SK-N-SH (cell line): ENCODE data around the gene CNIH3. TPM values are rescaled to one million over a fixed set of nuclear protein-coding genes. Genes with fewer than 3 reads are reported as not detected.

ENCODE experiments used
- CTCF ChIA-PET: fragments of 300-600, 350-600 bp; formaldehyde crosslinking; extraction: SDS; loops from one replicate; lab custom pipeline; 2021; lab: Yijun Ruan, JAX
- POLR2A ChIA-PET: fragments of 350-600 bp; sonication (Branson Sonifier 250); formaldehyde crosslinking; extraction: SDS; loops from one replicate; lab custom pipeline; 2020; ENCODE audit warnings: antibody characterized with exemption, inconsistent platforms; lab: Yijun Ruan, JAX
- DNase-seq: peaks from one replicate; pipeline ENCODE4 v3.0.0; 2012
- H2AFZ ChIP-seq: fragments of 200-600 bp; sonication (generic); 2 replicates; pipeline ENCODE4 v1.8.1; 2016; ENCODE audit warnings: antibody characterized with exemption, mild to moderate bottlenecking, low read depth
- H3F3A ChIP-seq: fragments of 200-600 bp; sonication (generic); replicated peaks from 2 replicates; pipeline ENCODE3; 2016; ENCODE audit warnings: antibody characterized with exemption, mild to moderate bottlenecking; ENCODE audit not compliant: insufficient read depth
- H3K27ac ChIP-seq, 2 experiments: fragments of 200-500 bp in 1 of 2; fragments of 200-600 bp in 1 of 2; sonication (Bioruptor generic) in 1 of 2; sonication (generic), shearing (Covaris generic) in 1 of 2; 2 replicates each; pipeline versions ENCODE4 v1.5.1 to v1.6.1; 2014 to 2016; ENCODE audit warnings: low read depth in 2 of 2, inconsistent platforms in 1 of 2, low read length in 1 of 2, mild to moderate bottlenecking in 1 of 2, mixed read lengths in 1 of 2
- H3K27me3 ChIP-seq: fragments of 200-600 bp; sonication (generic), shearing (Covaris generic); 2 replicates; pipeline ENCODE4 v1.6.1; 2016; ENCODE audit warnings: mixed run types; ENCODE audit not compliant: insufficient read depth
- H3K36me3 ChIP-seq, 2 experiments: fragments of 200-500 bp in 1 of 2; fragments of 200-600 bp in 1 of 2; sonication (Bioruptor generic) in 1 of 2; sonication (generic) in 1 of 2; replicated peaks in 1 of 2; 2 replicates each; pipeline versions ENCODE3 to v1.5.1; 2014 to 2016; ENCODE audit warnings: low read length in 1 of 2, mild to moderate bottlenecking in 1 of 2; ENCODE audit not compliant: insufficient read depth in 2 of 2, control insufficient read depth in 1 of 2
- H3K4me1 ChIP-seq, 2 experiments: fragments of 200-500 bp in 1 of 2; fragments of 200-600 bp in 1 of 2; sonication (Bioruptor generic) in 1 of 2; sonication (generic), shearing (Covaris generic) in 1 of 2; 2 replicates each; pipeline versions ENCODE4 v1.5.1 to v1.6.1; 2014 to 2016; ENCODE audit warnings: low read depth in 1 of 2, low read length in 1 of 2, mixed run types in 1 of 2; ENCODE audit not compliant: insufficient read depth in 2 of 2, control insufficient read depth in 1 of 2
- H3K4me2 ChIP-seq: fragments of 200-600 bp; sonication (generic), shearing (Covaris generic); 2 replicates; pipeline ENCODE4 v1.6.1; 2017; ENCODE audit warnings: mixed run types
- H3K4me3 ChIP-seq, 2 experiments: fragments of 200-500 bp in 1 of 2; fragments of 200-600 bp in 1 of 2; sonication (Bioruptor generic) in 1 of 2; sonication (generic), shearing (Covaris generic) in 1 of 2; 2 replicates each; pipeline versions ENCODE4 v1.5.1 to v1.8.1; 2014 to 2016; ENCODE audit warnings: low read depth in 2 of 2, inconsistent platforms in 1 of 2, low read length in 1 of 2, mild to moderate bottlenecking in 1 of 2, mixed read lengths in 1 of 2, moderate library complexity in 1 of 2
- H3K79me2 ChIP-seq: fragments of 200-600 bp; sonication (generic); 2 replicates; pipeline ENCODE4 v1.8.1; 2017; ENCODE audit warnings: mild to moderate bottlenecking; ENCODE audit not compliant: insufficient read depth
- H3K9ac ChIP-seq: fragments of 200-600 bp; sonication (generic); 2 replicates; pipeline ENCODE4 v1.6.1; 2017; ENCODE audit warnings: mixed run types
- H3K9me2 ChIP-seq: fragments of 200-600 bp; sonication (generic); 2 replicates; pipeline ENCODE4 v1.6.1; 2017; ENCODE audit warnings: mixed run types
- H3K9me3 ChIP-seq: fragments of 200-600 bp; sonication (generic); 2 replicates; pipeline ENCODE4 v1.6.1; 2017; ENCODE audit warnings: mixed run types, mild to moderate bottlenecking, moderate library complexity
- H4K20me1 ChIP-seq: fragments of 200-600 bp; sonication (generic); 2 replicates; pipeline ENCODE4 v1.6.1; 2017; ENCODE audit warnings: mild to moderate bottlenecking, mixed run types; ENCODE audit not compliant: insufficient read depth
- CTCF ChIP-seq: fragments of 200-600 bp; sonication (generic); IDR thresholded peaks from 2 replicates; pipeline ENCODE4 v1.6.1; 2017; ENCODE audit warnings: antibody characterized with exemption, mild to moderate bottlenecking, moderate library complexity
- GABPA ChIP-seq: IDR thresholded peaks from 2 replicates; pipeline ENCODE4 v1.4.0; 2012; ENCODE audit warnings: low read depth, mild to moderate bottlenecking
- JUND ChIP-seq: IDR thresholded peaks from 2 replicates; pipeline ENCODE4 v1.4.0; 2012
- MAX ChIP-seq: IDR thresholded peaks from 2 replicates; pipeline ENCODE4 v1.4.0; 2012; ENCODE audit warnings: low read depth
- RAD21 ChIP-seq: IDR thresholded peaks from 2 replicates; pipeline ENCODE4 v1.6.1; 2012; ENCODE audit warnings: mild to moderate bottlenecking, low read length
- RCOR1 ChIP-seq: fragments of 150-350 bp; IDR thresholded peaks from 2 replicates; pipeline ENCODE4 v1.6.1; 2017; ENCODE audit warnings: antibody characterized with exemption, low read length
- REST ChIP-seq: IDR thresholded peaks from 2 replicates; pipeline ENCODE4 v1.6.1; 2012; ENCODE audit warnings: mild to moderate bottlenecking, low read depth, low read length, moderate library complexity
- RFX5 ChIP-seq: IDR thresholded peaks from 2 replicates; pipeline ENCODE4 v1.6.1; 2012; ENCODE audit warnings: mild to moderate bottlenecking, improper control_type of control experiment, low read length
- SIN3A ChIP-seq: IDR thresholded peaks from 2 replicates; pipeline ENCODE4 v1.6.1; 2012; ENCODE audit warnings: low read depth, mild to moderate bottlenecking, low read length, moderate library complexity, borderline replicate concordance
- TAF1 ChIP-seq: IDR thresholded peaks from 2 replicates; pipeline ENCODE4 v1.6.1; 2012; ENCODE audit warnings: low read depth, mild to moderate bottlenecking, low read length, moderate library complexity, borderline replicate concordance
- TEAD4 ChIP-seq: IDR thresholded peaks from 2 replicates; pipeline ENCODE4 v1.4.0; 2012; ENCODE audit warnings: mild to moderate bottlenecking, borderline replicate concordance; ENCODE audit not compliant: insufficient read depth
- USF1 ChIP-seq: IDR thresholded peaks from 2 replicates; pipeline ENCODE4 v1.4.0; 2012; ENCODE audit warnings: low read depth, borderline replicate concordance
- WGBS: methylation state at CpG from one replicate; pipeline ENCODE4 v1.1.6; 2017; ENCODE audit warnings: low lambda C conversion rate; 5-methylcytosine and 5-hydroxymethylcytosine counted together
- polyA plus RNA-seq, 3 experiments: library from polyadenylated mRNA; depleted of rRNA; stranded (reverse); fragments of >200 nt; gene quantifications; 2 replicates each; pipeline ENCODE4 v1.2.3, GENCODE V29; 2012

The CNIH3 gene
- polyA plus RNA-seq, 1 of the 3 experiments (the other 2 are of a cell fraction): 18.8 TPM

GRCh38 chr1:224785040-224785328 lies 168.9 kb downstream of the CNIH3 start:
- no peaks in the 10 kb centered on the region for H3K79me2 ChIP-seq
- CTCF ChIA-PET: interaction anchor here (1.7 kb wide), 1 partner anchor 137 kb away, joined by 3 read pairs; no protein-coding TSS in a partner anchor

More at GRCh38 chr1:224785040-224785328, 168.9 kb downstream of the CNIH3 start:
- H3K4me3 ChIP-seq: no peak overlapping the region
- H3K9ac ChIP-seq: no peak overlapping the region
- H3K4me2 ChIP-seq: no peak overlapping the region
- TF ChIP-seq TAF1: no peak
- no peak for TF ChIP-seq GABPA
- TF ChIP-seq RCOR1: no peak
- TF ChIP-seq RAD21: no peak
- no peak for TF ChIP-seq CTCF
- no peak for TF ChIP-seq SIN3A
- TF ChIP-seq REST: no peak
- TF ChIP-seq USF1: no peak
- TF ChIP-seq TEAD4: no peak
- TF ChIP-seq RFX5: no peak
- TF ChIP-seq JUND: no peak
- no peak for TF ChIP-seq MAX
- TF ChIP-seq, all 33 proteins: peak for 0
- Histone ChIP-seq H4K20me1 (no peaks in the 10 kb centered on the region), H3K9me3 (no peaks in the 10 kb centered on the region), H3K27me3 (no peaks in the 10 kb centered on the region), H3K4me1 (no peaks in the 10 kb centered on the region), H3K9me2 (no peaks in the 10 kb centered on the region), H3F3A (no peaks in the 10 kb centered on the region), H2AFZ (no peak overlapping the region), H3K27ac (peak overlapping the region in 1 of 2 experiments; percentile 21; a peak in 1 of 4 replicates), H3K36me3 (no peaks in the 10 kb centered on the region)
- POLR2A ChIA-PET: no interaction called here
- 70% methylated on average over 2 of the region's 2 CpGs for WGBS
- DNase-seq: no peak
